Hematopoietic multipotent progenitor cell treated with erythropoietin and hydrocortisone succinate and interleukin-3 and kit ligand, for 15 days (in vitro differentiated cells): ENCODE results near the gene STK39.

Experiments
- DNase-seq: peaks from one replicate; pipeline ENCODE4 v3.0.0-alpha.2; 2015; ENCODE audit warnings: low spot score

Gene STK39

DNA sequence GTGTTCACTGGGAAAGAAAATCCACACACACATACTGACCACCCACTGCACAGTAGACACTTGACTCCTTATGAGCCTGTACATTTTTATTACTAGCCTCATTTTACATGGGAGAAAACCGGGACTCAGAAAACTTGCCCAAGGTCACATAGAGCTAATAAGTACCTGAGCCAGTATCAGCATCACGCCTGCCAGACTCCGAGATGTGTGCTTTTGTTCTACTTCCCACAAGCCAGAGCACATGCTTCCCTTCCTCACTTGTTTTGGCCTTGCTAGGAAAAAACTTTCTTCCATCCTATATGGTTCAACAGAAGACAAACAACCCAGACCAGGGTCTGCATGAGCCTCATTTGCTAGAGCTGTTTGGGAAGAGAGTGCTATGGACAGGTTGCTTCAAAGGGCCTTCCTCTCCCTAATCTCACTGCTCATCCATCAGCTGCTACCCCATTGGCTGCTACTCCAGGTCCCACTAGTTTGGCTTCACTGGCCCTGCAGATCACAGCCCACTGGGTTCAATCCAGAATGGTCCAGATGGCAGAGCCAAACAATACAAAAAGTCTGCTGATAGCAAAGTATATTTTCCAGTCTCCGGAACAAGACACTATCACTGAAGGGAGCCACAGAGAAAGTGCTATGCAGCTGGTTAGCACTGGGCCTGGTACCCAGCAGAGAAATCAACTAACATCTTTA, 63.9 kb downstream of the STK39 start:
- DNase-seq, result no peak

DNA sequence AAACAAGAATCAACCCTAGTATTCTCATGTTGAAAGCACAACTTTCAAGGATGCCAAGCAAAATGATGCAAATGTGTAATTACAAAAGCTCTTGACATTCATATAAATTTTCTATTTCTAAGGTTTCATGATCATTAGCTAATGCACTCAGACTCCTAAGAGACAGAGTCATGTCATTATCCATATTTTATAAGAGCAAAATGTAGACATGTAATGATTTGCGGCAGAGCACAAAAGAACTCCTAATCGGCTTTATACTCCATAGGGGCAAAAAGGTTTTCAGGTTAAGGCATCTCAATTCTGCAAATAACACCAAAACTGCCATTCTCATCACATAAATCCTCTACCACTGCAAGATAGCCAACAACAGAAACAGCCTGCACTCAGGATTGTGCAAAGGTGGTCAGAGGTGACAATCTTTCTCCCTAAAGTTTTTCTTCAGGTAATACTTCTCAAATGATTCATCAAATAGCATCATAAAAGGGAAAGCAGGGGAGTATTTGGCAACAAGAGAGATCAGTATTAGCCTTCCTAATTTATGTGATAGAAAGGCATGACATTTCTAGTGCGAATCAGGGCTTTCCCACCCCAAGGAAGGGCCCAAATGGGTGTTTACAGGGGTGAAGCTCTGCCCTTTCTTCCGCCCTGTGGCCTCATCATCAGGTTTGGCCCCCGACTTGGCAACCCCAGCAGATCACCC, 64.7 kb downstream of the STK39 start:
- DNase-seq, result no peak

DNA sequence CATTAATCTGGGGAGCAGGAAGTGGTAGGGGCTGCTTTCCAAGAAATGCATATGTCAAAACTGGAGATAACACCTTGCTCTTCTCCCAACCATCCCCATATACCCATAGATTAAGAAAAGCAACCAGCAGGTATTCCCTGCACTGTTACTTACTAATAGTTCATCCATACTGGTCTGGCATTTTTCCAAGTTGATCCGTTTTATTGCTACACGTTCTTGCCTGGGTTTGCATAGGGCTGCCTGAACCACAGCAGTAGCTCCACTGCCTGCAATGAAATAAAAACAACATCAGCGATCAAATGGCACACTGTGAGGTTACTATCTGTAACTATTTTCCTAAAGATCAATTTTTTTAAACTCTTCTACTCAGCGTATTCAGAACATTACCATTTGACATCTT, 65.6 kb downstream of the STK39 start:
- DNase-seq, result no peak

DNA sequence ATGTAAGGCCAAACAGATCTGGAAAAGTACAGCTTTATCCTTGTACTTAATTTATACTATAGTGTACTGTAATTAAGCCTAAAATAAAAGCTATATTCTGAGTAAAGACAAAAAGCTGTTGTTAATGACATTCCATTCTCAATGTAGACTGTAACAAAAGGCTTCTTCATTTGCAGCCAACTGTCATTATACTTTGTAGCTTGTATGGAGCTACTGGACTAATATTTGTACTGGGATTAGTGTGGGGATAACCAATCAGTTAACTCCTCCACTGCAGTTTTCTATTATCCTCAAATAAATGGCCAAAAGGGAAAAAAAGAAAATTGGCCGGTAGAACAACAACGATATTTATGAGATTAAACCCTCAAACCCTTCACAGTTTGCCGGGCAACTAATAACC, 66.5 kb downstream of the STK39 start:
- DNase-seq, result no peak

DNA sequence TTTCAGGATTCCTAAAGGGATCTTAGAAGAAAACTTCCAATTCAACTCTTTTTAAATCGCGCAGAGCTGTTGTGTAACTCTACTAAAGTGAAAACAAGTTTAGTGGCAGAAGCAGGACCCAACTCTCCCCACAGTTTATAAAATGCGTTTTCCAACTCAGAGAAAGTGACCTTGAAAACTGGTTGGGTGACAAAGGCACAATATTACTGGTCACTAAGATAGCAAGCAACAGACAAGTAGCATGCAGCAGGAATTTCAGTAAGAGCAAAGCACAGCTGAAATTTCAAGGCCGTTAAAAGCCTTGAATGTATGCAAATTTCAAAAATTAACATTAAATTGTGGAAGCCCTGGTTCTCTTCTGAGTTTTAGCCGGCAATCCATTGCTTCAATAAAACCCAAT, 66.9 kb downstream of the STK39 start:
- DNase-seq, result no peak

DNA sequence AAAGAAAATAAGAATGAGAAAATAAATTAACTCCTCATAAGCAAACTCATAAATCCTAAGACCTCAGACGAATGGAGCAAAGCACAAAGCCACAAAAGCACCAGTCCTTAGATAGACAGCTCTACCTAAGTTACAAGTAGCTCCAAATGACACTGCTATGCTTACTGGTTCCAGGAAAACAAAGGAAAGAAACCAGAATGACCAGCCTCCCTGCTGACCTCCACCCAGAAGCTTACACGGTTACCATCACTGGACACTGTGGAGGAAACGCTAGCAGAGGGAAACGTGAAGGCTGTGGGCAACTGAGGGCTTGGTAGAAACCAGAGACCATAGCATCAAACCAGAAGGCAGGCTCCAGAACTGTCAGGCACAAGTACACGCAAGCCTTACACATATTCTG, 67.8 kb downstream of the STK39 start:
- DNase-seq, result no peak

DNA sequence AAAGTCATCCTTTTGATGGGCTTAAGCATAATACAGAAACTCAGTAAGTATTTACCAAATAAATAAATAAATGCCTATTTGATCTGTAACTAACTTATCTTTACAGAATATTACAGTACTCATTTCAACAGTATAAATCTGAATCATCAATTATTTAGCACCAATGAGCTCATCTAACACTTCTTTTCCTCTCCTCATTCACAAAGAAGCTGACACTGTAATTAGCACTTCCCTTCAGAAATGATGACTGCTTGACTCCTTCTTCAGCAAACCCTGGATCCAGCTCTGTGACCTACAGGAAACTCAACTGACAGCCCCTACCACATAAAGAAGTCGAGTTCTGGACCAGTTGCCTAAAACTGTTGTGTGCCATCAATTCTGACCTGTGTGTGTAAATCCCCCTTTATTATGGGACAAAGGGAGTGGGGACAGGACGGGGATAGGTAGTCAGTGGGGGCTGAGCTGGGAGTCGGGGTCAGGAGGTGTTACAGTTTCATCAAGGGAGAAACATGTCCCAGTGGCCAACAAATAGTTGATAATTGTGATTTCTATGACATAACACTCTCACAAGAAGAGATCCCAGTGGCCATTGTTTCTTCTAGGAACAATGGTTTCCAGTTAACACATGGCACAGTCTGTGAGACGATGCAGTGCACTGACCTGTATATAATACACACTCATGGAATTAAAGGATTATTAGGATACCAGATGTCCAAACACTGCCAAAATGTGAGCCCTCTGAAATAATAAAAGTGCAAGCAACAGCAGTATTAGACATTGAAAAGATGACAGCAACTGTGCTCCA, 68.7 kb downstream of the STK39 start:
- DNase-seq, result no peak

DNA sequence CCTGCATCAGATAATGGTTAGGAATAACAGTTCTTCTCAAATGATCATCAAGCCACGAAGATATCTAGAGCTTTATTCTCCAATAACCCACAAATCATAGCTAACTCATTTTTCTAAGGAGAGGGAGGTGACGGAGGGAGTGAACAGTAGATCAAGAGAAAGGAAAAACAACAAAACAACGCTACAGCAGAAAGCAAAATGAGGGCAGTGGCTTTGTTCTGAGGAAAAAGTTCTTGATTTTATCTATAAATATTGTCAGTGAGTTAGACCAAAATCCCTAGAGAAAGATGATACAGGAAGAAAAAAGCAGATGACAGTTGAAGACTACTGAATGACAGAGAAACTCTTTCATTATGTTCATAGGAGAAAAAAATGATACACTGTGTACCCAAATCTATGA, 71.0 kb downstream of the STK39 start:
- DNase-seq, result no peak

DNA sequence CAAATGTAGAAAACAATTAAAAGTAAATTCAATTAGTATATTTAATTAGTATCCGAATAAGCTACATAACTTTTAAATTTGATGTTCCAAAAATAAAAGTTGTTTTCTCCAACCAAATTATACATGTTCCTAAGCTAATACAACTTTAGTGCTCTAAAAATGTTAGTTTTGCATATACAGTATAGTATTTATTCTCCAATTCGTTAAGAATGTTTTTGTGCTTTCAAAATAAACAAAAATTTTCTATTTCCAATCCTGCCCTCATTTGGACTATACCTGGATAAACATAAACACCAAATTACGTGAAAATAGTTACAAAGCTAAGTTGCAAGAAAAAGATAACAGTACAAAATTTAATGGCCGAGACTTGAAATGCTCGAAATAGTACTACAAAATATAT, 71.9 kb downstream of the STK39 start:
- no peak for DNase-seq

DNA sequence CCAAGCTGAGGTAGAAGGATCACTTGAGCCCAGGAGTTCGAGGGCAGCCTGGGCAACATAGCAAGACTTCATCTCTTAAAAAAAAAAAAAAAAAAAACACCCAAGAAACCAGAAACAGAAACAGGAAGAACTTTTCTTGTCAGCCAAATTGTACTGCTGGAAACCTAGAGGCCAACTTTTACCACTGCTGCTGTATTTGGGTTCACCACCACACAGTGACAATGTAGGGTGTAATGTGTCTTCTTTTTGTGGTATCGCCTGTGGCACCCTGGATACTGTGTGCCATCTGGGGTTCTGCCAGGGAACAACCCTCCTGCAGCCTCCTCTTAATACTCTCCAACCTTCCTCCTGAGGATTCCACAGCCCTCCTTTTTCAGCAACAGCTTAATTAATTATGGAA, 72.6 kb downstream of the STK39 start:
- DNase-seq, result no peak

DNA sequence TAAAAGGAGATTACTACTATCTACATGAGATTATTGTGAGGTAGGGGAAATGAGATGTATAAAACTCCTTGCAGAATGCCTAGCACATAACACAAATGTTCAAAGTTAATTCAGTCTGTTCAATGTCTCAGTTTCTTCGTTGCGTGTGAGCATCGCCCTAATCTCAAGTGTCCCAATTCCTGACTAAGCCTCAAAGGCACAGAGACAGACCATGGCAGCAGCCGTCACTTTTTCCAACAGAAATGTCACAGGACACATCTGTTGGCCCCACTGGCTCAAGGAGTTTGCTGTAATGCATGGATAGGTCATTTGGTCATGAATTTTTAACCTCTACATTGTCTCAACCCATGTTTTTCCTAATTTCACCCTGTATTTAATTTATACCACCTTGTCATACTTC, 75.3 kb downstream of the STK39 start:
- DNase-seq, result no peak

DNA sequence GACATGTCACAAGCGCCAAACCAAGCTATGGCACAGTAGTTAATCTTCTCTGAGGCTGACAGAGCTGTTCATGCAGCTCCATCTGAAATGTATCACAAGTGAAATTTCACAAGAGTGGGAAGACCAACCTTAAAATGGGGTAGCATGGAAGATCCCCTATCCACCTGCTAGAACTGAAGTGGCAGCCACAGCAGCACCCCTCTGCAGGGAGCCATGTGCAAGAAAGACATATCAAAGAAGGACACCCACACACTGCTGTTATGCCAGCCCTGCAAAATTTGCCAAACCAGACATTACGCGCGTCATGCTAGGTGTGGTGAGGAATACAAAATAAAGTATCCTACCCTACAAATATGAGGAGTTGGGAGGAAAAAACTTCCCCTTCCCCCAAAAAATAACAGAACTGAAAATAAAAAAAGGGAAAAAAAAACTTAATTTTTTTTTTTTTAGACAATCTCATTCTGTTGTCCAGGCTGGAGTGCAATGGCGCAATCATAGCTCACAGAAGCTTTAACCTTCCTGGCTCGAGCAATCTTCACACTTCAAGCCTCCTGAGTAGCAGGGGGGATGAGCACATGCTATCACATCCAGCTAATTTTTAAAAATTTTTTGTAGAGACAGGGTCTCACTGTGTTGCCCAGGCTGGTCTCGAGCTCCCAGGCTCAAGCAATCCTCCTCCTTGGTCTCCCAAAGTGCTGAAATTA, 76.2 kb downstream of the STK39 start:
- DNase-seq, result no peak

DNA sequence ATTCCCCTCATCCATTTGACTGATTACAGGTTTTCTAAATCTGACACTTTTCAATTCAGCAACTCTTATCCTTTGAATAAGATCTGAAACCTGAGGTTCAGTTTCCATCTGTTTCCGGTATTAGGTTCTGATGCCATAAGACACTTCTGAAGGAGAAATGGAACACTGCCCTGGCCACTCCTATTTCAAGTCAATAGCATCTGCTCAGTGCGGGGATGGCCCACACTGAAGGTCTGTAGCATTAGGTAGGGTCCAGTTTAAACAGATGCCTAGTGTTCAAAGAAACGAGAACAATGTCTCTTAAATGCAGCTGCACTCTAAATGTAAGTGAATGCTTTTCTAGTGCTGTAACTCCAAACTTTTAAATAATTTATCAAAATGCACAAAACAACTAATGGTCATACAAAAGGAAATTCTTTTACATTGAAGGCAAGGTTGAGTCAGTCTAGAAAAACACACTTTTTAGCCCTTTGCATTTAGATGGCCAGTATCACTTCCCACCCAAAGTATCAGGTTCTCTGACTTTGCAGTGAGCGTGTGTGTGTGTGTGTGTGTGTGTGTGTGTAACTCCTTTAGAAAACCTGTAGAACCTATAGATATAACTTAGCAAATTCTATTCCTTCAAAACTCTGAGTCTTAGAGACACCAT, 78.2 kb downstream of the STK39 start:
- DNase-seq, result no peak

DNA sequence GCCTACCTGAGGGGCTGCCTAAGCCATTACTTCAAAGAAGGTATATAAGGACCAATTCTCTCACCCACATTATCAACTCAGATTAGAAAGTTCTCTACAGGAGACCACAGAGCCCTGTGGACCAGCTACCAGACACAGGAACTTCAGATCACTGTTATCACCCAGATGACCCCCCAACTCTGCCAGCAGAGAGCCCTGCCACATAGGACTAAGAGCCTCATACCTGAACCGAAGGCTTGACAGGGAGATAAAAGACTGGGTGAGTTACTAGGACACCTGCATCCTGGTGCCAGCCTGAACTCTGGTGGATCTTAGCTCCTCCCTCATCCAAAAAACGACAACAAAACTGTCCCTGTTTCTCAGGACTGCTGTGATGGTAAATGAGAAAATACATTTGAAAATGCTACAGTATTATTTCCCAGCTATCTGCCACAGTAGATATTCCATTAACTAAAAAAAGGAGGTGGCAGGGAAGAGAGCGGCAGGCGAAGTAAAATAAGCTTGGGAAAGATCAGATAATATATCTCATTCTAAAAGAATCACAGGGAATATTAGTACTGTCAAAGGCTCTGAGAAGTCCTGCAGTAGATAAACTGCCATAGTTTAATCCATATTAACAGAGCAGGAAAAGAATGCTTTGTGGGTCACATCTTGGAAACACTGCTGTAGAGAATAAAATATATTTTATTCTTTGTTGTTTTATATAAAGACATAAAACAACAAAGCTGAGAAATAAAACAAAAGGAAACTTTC, 79.7 kb downstream of the STK39 start:
- no peak for DNase-seq

DNA sequence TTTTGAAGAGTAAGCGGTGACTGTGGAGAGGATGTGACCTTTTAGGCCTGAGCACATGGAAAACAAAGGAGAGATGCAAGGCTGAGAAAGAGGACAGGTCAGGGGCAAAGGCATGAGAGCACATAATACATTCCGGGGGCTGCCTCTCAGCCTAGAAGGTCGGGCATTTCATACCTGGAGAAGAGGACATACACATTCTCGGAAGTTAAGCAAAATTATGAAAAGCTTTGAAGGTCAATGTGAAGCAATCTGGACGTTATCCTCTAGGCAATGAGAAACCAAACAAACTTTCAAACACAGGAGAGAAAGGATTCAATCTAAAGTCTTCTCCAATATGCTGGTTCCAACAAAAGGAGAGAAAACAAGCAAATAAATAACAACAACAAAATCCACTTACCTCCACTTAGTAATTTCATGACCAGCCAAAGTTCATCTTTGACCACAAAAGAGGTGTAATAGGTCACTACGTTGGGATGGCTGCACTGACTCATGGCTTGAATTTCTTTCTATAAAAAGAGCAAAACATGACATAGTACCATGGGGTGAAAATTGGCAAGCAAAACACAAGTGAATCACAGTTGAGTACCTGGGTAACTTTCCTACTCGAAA, 80.4 kb downstream of the STK39 start:
- no peak for DNase-seq

DNA sequence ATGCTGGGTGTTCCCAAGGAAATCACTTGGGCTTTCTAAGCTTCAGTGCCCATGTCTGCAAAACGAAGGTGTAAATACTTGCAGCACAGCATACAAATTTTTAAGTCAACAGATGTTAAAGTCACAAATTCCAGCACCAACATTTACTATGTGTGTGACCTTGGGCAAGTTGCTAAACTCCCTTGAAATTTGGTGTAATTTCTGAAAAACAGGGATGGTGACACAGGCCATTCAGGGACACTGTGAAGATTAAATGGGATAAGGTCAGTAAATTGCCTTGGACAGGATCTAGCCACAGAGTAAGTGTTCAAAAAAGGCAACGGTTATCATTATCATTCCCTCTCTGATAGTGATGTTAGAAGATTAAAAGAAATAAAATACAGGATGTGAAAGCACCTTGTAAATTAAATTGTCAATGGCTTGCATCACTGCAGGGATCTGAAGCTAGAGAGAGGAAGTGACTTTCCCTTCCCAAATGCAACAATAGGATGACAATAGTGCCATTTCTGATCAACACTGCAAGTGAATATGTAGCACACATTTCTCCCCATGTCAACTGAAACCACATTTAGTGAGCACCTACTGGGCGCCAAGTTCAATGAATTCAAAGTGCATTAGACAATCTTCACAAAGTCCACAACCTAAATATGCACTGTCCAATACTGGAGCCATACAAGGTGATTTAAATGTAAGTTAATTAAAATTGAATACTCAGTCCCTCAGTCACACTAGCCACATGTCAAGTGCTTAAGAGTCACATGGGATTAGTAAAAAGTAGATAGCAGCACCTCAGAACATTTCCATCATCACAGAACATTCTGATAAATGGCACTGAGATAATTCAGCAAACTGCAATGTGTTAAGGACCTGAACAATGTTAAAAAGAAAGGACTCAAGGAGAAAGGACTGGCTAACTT, 81.2 kb downstream of the STK39 start:
- no peak for DNase-seq

DNA sequence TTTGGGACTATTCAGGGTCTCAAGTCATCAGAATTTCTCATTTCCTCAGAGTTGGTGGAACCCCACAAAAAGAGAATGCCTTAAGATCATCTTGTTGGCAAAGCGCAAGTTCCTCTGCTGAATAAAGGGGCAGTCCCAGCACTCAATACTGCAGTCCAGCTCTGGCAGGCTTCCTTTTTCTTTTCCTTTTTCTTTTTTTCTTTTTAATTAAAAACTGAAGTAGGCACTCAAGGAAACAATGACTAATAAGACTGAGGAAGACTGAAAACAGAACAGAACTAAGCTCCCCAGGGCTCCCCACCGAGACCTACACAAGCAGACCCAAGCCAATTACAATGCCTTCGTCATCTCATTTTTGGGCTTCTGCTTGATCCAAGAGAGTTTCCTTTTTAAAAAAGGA, 82.0 kb downstream of the STK39 start:
- no peak for DNase-seq

DNA sequence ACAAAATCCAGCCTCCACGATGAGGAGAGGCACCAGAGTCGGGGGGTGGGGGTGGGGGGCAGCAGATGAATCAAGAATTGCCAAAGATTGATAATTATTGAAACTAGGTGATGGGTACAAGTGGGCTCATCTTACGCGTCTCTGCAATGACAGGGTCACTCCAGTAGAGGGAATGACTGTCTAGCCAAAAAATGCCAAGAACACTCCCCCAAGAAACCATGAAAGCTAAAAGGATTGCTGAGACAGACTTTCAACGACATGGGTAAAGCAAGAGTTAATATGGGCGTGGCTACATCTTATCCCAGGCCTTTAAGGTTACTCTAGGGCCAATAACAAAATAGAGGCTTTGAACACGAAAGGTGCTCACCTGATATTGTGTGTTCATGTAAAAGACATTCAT, 86.5 kb downstream of the STK39 start:
- DNase-seq, result no peak

DNA sequence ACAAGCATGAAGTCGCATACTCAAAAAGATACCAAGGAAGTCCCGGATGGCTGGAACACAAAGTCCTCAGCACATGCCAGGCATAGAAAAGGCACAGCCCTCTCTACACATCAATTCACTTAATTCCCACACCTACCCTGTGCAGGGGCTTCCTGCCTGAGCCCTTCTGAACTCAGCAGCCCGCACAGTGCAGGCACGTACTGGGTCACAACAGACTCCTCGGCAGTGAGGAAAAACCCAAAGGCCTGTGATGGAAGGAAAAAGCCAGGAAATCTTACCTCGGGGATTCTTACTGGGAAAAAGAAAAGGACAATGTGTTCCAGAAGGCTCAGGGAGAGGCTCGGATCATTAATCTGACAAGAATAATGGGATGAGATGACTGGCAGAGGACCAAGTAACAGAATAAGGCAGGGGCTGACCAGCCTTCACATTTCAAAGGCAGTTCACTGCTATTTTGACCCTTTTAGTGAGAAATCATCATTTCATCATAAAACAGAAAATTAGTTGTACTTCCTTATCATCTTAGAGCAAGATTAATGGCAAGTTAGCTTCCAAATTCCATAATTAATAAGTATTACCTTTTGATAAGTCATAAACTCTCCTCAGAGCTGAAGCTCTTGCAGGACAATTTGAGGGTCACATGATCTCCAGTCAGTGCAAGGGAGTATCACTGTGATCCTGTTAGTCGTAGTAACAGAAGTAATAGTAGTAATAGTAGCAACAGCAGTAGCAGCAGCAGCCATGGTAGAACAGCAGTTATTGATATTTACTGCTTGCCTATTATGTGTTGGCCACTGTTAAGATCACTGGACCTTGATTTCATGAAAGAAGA, 87.4 kb downstream of the STK39 start:
- no peak for DNase-seq
